RCC 7860 (cell line): ENCODE data around the gene CEACAM16.

Experiments used
- DNase-seq: peaks from one replicate; pipeline ENCODE4 v3.0.0-alpha.2; 2015; ENCODE audit warnings: low spot score
- FAIRE-seq: peaks from 2 replicates; lab custom pipeline; 2012; peaks lifted over from hg19 to GRCh38; lab: Jason Lieb, UNC

The CEACAM16 gene

DNA sequence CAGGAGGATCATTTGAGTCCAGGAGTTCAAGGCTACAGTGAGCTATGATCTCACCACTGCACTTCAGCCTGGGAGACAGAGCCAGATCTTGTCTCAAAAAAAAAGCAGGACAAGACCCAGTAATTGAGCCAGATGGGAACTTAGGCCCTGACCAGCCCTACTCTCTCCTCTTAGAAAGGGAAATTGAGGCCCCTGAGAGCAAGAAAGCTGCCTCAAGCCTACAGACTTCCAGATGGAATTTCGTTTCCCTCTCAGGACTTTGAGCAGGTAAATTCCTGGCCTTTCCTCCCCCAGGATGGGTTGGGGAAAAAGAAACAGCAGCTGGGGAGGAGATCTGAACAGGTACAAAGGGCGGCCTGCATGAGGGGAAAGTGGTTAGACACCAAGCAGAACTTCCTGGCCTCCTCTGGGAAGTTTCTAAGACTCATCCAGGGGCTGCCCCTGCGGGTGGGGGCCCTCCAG lies 46.0 kb downstream of the CEACAM16 start:
- no peak for FAIRE-seq
- no peak for DNase-seq

DNA sequence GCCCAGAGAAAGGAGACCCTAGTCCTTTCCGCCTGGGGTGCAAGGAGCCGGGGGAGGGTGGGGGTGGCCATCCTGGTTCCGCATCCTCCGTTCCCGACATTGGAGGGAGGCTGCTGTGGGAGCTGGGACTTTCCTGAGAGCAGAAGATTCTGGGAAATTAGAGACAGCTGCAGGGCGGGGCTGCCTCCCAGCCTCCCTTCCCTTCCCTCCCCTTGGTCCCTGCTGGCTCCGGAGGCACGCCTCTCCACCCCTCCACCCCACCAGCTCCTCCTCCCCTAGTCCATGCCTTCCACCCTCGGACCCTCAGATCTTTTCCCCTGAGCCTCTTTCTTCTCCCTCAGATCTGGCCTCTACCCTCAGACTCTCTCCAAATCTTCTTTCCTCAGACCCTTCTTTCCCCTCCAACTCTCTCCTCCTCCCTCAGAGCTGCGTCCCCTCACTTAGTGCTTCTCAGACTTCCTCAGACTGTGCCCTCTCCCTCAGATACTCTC lies 46.4 kb downstream of the CEACAM16 start:
- DNase-seq (peak; percentile 53), FAIRE-seq (peak; percentile 25)

- FAIRE-seq (no peak), DNase-seq (no peak)
These were observed 47.1 kb downstream of the CEACAM16 start for GRCh38 chr19:44745887-44746600.

- FAIRE-seq (no peak), DNase-seq (no peak)
These were observed 47.6 kb downstream of the CEACAM16 start for GRCh38 chr19:44746616-44746945.

DNA sequence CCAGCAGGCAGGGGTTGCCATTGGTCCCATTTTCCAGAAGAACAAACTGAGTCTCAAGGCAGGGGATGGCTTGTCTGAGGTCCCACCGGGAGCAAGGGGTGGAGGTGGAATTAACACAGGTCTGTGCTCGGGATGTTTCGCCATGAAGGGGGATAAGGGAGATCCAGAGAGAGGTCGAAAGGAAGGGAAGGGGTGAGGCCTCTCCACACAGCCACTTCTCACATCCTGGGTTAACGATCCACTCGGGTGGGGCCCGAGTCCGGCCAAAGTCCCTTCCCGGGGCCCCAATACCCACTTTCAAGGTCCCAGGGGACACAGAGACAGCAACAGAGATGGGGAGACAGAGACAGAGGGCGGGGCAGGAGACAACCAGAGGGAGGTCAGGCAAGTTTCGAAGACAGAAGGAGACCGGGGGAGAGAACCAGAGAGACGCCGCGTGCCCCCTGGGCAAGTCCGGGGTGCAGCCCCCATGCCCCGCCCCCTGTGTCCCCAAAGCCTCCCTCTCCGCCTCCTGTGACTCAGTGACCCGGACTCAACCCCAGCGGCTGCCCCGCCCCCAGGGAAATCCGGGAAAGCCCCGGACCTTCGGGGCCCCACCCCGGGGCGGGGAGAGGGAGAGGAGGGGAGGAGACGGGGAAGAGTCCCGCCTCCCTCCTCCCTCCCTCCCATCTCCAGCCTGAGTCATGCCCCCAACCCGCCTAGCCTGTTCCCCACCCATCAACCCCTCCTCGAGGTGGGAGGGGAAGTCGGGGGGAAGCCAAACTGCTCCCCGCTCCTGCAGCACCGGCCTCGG lies 48.2 kb downstream of the CEACAM16 start:
- peak; percentile 75 for FAIRE-seq
- peak; percentile 77 for DNase-seq

GRCh38 chr19:44747739-44748425 lies 48.9 kb downstream of the CEACAM16 start:
- DNase-seq (peak; percentile 64), FAIRE-seq (no peak)

DNA sequence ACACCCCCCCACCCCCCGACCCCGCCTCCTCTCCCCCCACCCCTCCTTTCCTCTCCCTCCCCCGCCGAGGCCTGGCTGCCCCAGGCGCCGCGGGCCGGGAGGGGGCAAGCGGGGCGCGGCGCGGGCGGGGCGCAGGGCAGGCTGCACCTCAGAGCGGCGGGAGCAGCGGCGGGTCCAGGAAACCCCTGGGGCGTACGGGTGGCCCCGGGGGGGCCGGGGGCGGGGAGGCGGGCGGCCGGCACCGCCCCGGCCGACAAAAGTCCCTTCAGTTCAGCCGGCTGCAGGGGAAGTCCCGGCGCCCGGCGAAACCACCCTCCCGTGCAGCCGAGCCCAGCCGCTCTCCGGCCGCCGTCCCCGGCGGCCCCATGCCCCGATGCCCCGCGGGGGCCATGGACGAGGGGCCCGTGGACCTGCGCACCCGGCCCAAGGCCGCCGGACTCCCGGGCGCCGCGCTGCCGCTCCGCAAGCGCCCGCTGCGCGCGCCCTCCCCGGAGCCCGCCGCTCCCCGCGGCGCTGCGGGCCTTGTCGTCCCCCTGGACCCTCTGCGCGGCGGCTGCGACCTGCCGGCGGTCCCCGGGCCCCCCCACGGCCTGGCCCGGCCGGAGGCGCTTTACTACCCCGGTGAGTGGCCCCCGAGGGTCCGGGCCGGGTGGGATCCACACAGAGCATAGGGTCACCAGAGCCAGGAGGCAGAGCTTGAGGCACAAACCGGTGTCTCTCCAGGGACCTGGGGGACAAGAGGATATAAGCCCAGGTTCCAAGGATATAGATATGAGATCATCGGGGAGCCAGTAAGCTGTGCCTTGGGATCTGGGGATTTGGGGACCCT lies 49.7 kb downstream of the CEACAM16 start, which contains the start of gene BCL3:
BCL3 (plus strand) TSS at position 283 of the 829 bp plus-strand sequence; CDS start at position 366, 83 bp downstream.
- DNase-seq: peak; percentile 40

GRCh38 chr19:44749292-44749691 lies 50.3 kb downstream of the CEACAM16 start:
- no peak for DNase-seq
- FAIRE-seq: no peak

More for the DNA sequence above, 49.7 kb downstream of the CEACAM16 start, which contains the start of gene BCL3:
- no peak for FAIRE-seq

- DNase-seq (no peak), FAIRE-seq (no peak)
These were observed 51.0 kb downstream of the CEACAM16 start for GRCh38 chr19:44749994-44750393.

DNA sequence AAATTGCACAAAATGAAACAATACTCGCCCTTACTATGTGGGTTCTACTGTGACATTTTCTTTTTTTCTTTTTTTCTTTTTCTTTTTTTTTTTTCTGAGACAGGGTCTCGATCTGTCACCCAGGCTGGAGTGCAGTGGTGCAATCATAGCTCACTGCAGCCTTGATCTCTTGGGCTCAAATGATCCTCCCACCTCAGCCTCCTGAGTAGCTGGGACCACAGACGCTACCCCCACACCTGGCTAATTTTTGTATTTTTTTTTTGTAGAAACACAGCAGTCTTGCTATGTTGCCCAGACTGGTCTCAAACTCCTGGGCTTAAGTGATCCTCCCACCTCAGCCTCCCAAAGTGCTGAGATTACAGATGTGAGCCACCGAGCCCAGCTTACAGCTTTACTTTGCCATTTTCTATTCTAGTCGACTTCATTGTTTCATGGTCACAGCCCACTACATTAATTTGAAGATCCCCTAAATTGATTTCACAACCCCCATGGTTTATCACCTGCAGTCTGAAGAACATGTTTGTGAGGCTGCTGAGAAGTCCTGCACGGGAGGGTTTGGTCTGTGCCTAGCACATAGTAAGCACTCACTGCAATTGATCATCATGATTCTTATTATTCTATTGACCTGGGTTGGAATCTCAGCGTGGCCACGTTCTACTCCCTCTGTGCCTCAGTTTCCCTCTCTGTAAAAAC lies 53.3 kb downstream of the CEACAM16 start:
- no peak for DNase-seq
- no peak for FAIRE-seq

DNA sequence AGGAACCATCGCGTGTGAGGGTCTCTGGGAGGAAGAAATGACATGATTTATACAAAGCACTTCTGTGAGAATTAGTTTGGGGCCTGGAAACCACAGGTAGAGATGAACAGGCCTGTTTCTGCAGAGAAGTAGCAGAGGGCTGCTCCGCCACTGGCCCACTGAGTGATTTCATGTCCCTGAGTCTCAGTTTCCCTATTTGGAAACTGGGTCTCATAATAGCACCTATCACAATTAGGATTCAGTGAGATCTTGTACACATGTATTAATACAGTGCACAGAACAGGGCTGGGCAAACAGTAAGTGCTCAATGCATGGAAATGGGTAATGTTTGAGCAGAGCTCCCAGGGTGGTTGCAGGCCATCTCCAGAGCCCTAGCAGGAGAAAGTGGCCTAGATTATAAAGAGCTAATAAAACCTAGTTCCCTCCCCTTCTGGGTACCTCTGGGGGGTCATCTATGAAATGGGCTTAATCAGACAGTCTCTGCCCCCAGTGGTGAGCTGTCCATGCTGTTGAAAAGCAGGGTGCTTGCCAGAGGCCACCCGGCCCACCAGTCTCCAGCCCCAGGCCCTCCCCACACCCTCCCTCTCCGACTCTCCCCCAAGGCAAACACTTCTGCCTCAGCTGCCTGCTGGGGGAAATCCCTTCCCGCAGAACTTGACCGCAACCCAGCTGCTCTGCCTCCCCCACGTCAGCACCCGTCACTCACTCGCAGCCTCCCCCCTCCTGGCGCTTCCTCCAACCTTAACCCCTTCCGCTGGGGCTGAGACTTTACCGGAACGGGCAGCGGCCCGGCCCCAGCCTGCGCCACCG lies 54.1 kb downstream of the CEACAM16 start:
- peak; percentile 66 for FAIRE-seq

DNA sequence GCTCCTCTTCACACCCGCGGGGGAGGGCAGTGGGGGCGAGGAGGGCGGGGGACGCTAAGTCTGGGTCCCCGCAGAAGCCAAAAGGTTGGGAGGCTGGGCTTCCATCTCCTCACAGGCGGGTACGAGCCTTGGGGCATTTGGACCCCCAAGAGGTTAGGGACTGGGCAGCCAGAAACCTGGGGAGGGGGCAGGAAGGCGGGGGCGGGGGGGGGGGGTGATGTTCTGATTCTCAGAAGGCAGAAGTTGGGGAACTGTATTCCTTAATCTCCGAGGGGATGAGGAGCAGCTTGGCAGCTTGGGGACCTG lies 54.6 kb downstream of the CEACAM16 start:
- DNase-seq (no peak), FAIRE-seq (no peak)

More for the DNA sequence above, 54.1 kb downstream of the CEACAM16 start:
- peak; percentile 87 for DNase-seq

DNA sequence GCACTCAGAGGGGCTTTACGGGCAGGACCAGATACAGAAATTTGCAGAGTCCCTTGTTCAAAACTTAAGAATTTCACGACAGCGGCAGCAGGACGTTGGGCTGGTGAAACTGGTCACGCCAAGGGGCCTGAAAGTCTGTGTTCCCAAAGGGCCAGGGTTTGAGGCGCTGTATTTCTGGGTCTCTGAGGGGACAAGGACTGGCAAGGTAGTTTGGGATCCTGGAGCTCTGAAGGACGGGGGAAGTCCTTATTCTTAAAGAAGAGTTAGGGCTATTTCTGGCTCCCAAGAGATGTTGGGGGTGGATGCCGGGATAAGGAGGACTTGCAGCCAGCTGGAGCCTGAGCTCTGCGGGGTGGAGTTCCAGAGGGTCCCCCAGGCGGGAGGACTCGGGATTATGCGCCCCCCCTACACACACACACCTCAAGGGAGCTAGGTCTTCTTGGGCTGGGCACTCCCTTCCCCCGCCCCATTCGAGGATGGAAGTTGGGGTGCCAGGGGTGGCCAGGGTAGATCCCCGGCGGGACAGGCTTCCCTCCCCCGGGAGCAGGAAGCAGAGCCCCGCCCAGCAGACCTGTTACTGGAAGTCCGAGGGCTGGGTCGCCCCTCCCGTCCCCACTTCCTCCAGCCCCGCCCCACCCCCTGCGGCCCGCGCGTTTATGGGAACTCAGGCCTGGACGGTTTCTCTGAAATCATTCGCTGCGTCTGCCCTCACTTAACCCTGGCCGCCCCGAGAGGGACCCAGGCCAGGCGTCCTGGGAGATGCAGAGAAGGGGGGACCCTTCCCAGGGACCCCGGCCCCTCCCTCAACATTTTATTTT lies 55.2 kb downstream of the CEACAM16 start:
- FAIRE-seq: no peak
- peak; percentile 52 for DNase-seq

GRCh38 chr19:44754750-44755080 lies 55.8 kb downstream of the CEACAM16 start:
- DNase-seq: no peak
- no peak for FAIRE-seq

GRCh38 chr19:44755219-44755618 lies 56.3 kb downstream of the CEACAM16 start:
- DNase-seq (no peak), FAIRE-seq (no peak)

DNA sequence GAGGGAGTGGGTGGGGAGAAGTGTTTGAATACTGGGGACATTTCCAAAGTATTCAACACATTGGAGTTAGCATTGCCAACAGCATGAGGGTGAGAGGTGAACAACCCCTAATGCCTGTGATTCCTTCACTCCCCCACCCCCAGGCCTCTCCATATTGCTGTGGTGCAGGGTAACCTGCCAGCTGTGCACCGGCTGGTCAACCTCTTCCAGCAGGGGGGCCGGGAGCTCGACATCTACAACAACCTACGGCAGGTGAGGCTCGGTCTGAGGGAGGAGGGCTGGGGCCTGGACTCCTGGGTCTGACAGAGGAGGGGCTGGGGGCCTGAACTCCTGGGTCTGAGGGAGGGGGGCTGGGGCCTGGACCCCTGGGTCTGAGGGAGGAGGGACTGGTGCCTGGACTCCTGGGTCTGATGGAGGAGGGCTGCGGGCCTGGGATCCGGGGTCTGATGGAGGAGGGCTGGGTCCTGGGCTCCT lies 57.2 kb downstream of the CEACAM16 start:
- no peak for DNase-seq
- FAIRE-seq: no peak

- DNase-seq (no peak), FAIRE-seq (no peak)
These were observed 58.2 kb downstream of the CEACAM16 start for GRCh38 chr19:44757057-44757734.
